ENCODE measurements around the gene GSX2.
"Not testable (repeated sequence)": the region's sequence is repeated elsewhere in the genome, so short reads cannot be mapped to it uniquely, and the experiment has no call there.

GSX2 gene

GRCh38 chr4:54103190-54103574, 3.2 kb downstream of the GSX2 start:
- DNase-seq (ENCODE audit: low spot score), result no peak

- DNase-seq (ENCODE audit: low spot score), result no peak
Observed at GRCh38 chr4:54104907-54105306, 4.9 kb downstream of the GSX2 start.

- DNase-seq (ENCODE audit: low spot score), result no peak
Observed at GRCh38 chr4:54107951-54108748, 8.2 kb downstream of the GSX2 start.

DNA sequence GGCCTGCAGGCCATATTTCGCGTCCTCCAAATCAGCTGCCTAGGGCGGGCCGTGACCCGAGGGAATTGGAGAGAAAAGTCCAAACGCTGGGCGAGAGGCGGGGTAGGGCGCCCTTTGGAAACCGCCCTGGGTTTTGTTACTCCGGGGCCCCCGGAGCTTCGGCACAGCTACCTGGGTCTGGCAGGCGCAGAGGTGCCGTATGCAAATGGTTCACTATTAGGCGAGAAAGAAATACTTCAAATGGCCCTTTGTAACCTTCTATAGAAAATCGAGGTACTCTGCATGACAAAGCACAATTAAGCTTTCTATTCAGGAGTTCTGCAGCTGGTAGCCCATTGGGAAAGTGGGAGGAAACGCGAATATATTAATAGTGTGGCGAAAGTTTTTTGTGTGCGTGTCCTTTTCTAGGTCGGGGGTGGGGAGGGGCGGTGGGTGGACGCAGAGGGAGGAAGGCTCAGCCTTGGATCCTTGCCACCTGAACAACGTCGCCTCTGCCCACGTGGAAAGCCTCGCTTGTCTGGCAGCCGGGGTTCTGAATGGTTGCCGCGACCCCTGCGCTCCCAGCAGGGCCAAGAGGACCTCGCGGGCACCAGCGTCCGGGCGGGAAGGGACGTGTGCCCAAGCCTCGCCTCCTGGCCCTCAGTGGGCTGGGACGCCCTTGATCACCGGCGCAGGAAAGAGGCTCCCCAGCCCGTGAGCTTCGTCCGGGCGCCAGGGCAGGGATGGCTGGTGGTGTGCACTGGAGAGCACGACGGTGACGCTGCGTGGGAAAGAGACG, 9.5 kb downstream of the GSX2 start:
- DNase-seq (ENCODE audit: low spot score), result no peak

DNA sequence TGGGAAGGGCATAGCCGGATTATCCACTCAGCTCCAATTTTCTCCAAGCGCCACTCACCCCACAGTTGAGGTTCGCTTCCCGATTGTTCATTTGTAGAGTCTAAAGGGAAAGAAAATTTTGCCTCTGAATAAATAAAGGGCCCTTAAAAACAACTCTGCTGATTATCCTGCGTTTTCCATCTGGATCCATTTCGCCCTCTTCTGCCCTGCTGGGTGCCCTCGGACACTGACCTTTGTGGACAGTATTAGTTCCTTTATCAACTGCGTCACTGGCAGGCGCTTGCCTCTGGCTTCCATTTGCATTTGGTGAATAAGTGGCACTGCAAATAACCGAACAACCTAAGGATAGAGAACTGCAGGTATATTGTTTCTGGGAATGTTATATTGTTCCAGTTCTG, 10.1 kb downstream of the GSX2 start:
- DNase-seq (ENCODE audit: low spot score), result no peak

DNA sequence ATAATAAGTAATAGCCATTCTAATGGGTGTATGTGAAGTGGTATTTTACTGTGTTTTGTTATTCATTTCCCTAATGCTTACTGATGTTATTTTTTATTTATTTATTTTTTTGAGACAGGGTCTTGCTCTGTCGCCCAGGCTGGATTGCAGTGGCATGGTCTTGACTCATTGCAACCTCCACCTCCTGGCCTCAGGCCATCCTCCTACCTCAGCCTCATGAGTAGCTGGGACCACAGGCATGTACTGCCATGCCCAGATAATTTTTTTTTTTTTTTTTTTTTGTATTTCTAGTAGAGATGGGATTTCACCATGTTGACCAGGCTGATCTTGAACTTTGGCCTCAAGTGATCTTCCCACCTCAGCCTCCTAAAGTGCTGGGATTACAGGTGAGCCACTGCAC, 13.2 kb downstream of the GSX2 start:
- not testable (repeated sequence) for DNase-seq (ENCODE audit: low spot score)

DNA sequence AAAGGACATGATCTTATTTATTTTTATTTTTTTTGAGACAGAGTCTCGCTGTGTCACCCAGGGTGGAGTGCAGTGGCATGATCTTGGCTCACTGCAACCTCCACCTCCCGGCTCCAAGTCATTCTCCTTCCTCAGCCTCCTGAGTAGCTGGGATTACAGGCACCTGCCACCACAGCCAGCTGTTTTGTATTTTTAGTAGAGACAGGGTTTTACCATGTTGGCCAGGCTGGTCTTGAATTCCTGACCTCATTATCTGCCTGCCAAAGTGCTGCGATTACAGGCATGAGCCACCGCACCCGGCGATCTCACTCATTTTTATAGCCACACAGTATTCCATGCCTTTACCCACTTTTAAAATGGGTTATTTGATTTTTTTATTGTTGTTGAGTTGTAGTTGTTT, 16.3 kb downstream of the GSX2 start:
- DNase-seq (ENCODE audit: low spot score), result not testable (repeated sequence)

GRCh38 chr4:54118850-54119589, 19.1 kb downstream of the GSX2 start:
- DNase-seq (ENCODE audit: low spot score), result no peak

DNA sequence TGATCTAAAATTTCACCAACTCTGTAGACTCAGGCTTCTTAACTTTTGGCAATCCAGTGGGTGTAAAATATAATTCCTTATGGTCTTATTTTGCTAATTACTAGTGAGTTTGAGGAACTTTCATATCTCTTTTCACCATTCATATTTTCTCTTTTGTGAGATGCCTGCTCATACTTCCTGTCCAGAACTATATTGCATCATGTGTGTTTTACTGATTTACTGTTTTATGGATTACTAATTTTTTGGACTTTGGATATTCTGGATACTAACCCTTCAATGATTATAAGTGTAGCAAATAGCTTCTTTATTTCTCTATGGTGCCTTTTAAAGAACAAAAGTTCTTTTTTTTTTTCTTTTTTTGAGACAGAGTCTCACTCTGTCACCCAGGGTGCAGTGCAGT, 20.6 kb downstream of the GSX2 start:
- DNase-seq (ENCODE audit: low spot score), result no peak

GRCh38 chr4:54127660-54128059, 27.7 kb downstream of the GSX2 start:
- no peak for DNase-seq (ENCODE audit: low spot score)

DNA sequence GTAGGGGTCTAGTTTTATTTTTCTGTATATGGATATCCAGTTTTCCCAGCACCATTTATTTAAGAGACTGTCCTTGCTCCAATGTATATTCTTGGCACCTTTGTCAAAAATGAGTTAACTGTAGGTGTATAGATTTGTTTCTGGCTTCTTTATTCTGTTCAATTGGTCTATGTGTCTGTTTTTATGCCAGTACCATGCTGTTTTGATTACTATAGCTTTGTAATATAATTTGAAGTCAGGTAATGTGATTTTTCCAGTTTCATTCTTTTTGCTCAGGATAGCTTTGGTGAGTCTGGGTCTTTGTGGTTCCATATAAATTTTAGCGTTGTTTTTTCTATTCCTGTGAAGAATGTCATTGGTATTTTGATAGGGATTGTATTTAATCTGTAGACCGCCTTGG, 28.7 kb downstream of the GSX2 start:
- DNase-seq (ENCODE audit: low spot score), result not testable (repeated sequence)

- DNase-seq (ENCODE audit: low spot score), result no peak
Observed at GRCh38 chr4:54139332-54139731, 39.4 kb downstream of the GSX2 start.

- DNase-seq (ENCODE audit: low spot score), result no peak
Observed at GRCh38 chr4:54140287-54140686, 40.3 kb downstream of the GSX2 start.

GRCh38 chr4:54144199-54144598, 44.2 kb downstream of the GSX2 start:
- DNase-seq (ENCODE audit: low spot score), result no peak

GRCh38 chr4:54144661-54145171, 44.8 kb downstream of the GSX2 start:
- no peak for DNase-seq (ENCODE audit: low spot score)

GRCh38 chr4:54146139-54146538, 46.2 kb downstream of the GSX2 start:
- DNase-seq (ENCODE audit: low spot score), result no peak

- DNase-seq (ENCODE audit: low spot score), result no peak
Observed at GRCh38 chr4:54149323-54149722, 49.4 kb downstream of the GSX2 start.
